Endothelial cell of umbilical vein (primary cell): ENCODE results near the gene M1AP. TPM values are rescaled to one million over a fixed set of nuclear protein-coding genes. Genes with fewer than 3 reads are reported as not detected.

Experiments used
- BruUV-seq: library from RNA; stranded (reverse); fragments of 400-500 nt; replicated peaks from 2 replicates; lab custom pipeline; 2021; lab: Mats Ljungman, UMichigan
- CTCF ChIA-PET: fragments of 300-600, 350-600 bp; sonication (Branson Sonifier 250); formaldehyde crosslinking; loops from one replicate; lab custom pipeline; 2021; ENCODE audit warnings: antibody characterized with exemption, inconsistent platforms; lab: Charles Lee
- POLR2A ChIA-PET: fragments of 300-600, 350-600 bp; sonication (Branson Sonifier 250); formaldehyde crosslinking; loops from one replicate; lab custom pipeline; 2021; ENCODE audit warnings: antibody characterized with exemption, inconsistent platforms; lab: Charles Lee
- DNase-seq: peaks from one replicate; pipeline ENCODE4 v3.0.0-alpha.2; 2011; ENCODE audit warnings: low read depth, low spot score
- FAIRE-seq: peaks from 2 replicates; lab custom pipeline; 2011; peaks lifted over from hg19 to GRCh38; lab: Jason Lieb, UNC
- H2AFZ ChIP-seq: 2 replicates; pipeline ENCODE4 v1.6.0; 2012; ENCODE audit warnings: low read depth, low read length, control low read depth, inconsistent platforms
- H3K27ac ChIP-seq: 2 replicates; pipeline ENCODE4 v1.5.1; 2011; ENCODE audit warnings: low read depth, mild to moderate bottlenecking, control low read depth, low read length, moderate library complexity; ENCODE audit not compliant: insufficient read depth
- H3K27me3 ChIP-seq, 2 experiments: 2 replicates each; pipeline versions ENCODE4 v1.6.0 to v1.6.1; 2011; ENCODE audit warnings: low read length in 2 of 2, mixed read lengths in 1 of 2; ENCODE audit not compliant: control insufficient read depth in 2 of 2, insufficient read depth in 2 of 2
- H3K36me3 ChIP-seq, 2 experiments: 2 replicates in 1 of 2; 3 replicates in 1 of 2; pipeline ENCODE4 v1.5.1; 2011; ENCODE audit warnings: low read length in 2 of 2, mild to moderate bottlenecking in 1 of 2, moderate library complexity in 1 of 2; ENCODE audit not compliant: control insufficient read depth in 2 of 2, insufficient read depth in 2 of 2; ENCODE audit errors: extremely low read depth in 1 of 2
- H3K4me1 ChIP-seq: 3 replicates; pipeline ENCODE4 v1.5.1; 2011; ENCODE audit warnings: mild to moderate bottlenecking, low read length; ENCODE audit not compliant: control insufficient read depth, insufficient read depth; ENCODE audit errors: extremely low read depth
- H3K4me2 ChIP-seq: 2 replicates; pipeline ENCODE4 v1.6.1; 2011; ENCODE audit warnings: low read length, control low read depth, mixed read lengths; ENCODE audit not compliant: insufficient read depth
- H3K4me3 ChIP-seq, 3 experiments: fragments of 200-600 bp in 1 of 3; sonication (generic), shearing (Covaris generic) in 1 of 3; replicated peaks in 1 of 3; 2 replicates each; pipeline ENCODE4 v1.5.1; 2011 to 2016; ENCODE audit warnings: control low read depth in 3 of 3, low read length in 3 of 3, mild to moderate bottlenecking in 2 of 3, inconsistent platforms in 1 of 3, low read depth in 1 of 3, moderate library complexity in 1 of 3; ENCODE audit not compliant: insufficient read depth in 1 of 3
- H3K79me2 ChIP-seq: 2 replicates; pipeline ENCODE4 v1.6.0; 2012; ENCODE audit warnings: low read length, inconsistent platforms; ENCODE audit not compliant: control insufficient read depth, insufficient read depth
- H3K9ac ChIP-seq: replicated peaks from 2 replicates; pipeline ENCODE3; 2011; ENCODE audit warnings: low read length, control low read depth; ENCODE audit not compliant: insufficient read depth; ENCODE audit errors: extremely low read depth
- H3K9me1 ChIP-seq: replicated peaks from 3 replicates; pipeline ENCODE4 v1.6.0; 2011; ENCODE audit warnings: mild to moderate bottlenecking, low read length; ENCODE audit not compliant: control insufficient read depth, insufficient read depth; ENCODE audit errors: extremely low read depth
- H3K9me3 ChIP-seq: replicated peaks from 2 replicates; pipeline ENCODE4 v1.5.1; 2012; ENCODE audit warnings: low read length, inconsistent platforms; ENCODE audit not compliant: control insufficient read depth, insufficient read depth
- H4K20me1 ChIP-seq: replicated peaks from 2 replicates; pipeline ENCODE3; 2011; ENCODE audit warnings: mild to moderate bottlenecking, low read length; ENCODE audit not compliant: control insufficient read depth, insufficient read depth; ENCODE audit errors: extremely low read depth
- CTCF ChIP-seq, 2 donors: IDR thresholded peaks; 1 replicate in 1 of 2; 2 replicates in 1 of 2; pipeline ENCODE4 v1.5.1; 2011; ENCODE audit warnings: low read length in 2 of 2, mild to moderate bottlenecking in 2 of 2, moderate library complexity in 2 of 2, control low read depth in 1 of 2, inconsistent platforms in 1 of 2, low read depth in 1 of 2; ENCODE audit not compliant: insufficient read depth in 1 of 2; ENCODE audit errors: extremely low read depth in 1 of 2
- EZH2 ChIP-seq: IDR thresholded peaks from 2 replicates; pipeline ENCODE4 v1.6.1; 2012; ENCODE audit warnings: borderline replicate concordance, low read depth, mild to moderate bottlenecking, moderate library complexity, low read length, inconsistent platforms; ENCODE audit not compliant: severe bottlenecking
- FOS ChIP-seq: IDR thresholded peaks from 2 replicates; pipeline ENCODE4 v1.6.1; 2011; ENCODE audit warnings: mild to moderate bottlenecking, low read length, moderate library complexity, borderline replicate concordance; ENCODE audit not compliant: insufficient read depth
- GATA2 ChIP-seq: IDR thresholded peaks from 2 replicates; pipeline ENCODE4 v1.7.0; 2011; ENCODE audit warnings: low read depth, mild to moderate bottlenecking, moderate library complexity, mixed read lengths, low read length; ENCODE audit not compliant: insufficient read length, insufficient read depth
- JUN ChIP-seq: IDR thresholded peaks from 2 replicates; pipeline ENCODE4 v1.6.1; 2011; ENCODE audit warnings: borderline replicate concordance, low read depth; ENCODE audit not compliant: insufficient read length, insufficient read depth
- MAX ChIP-seq: IDR thresholded peaks from 2 replicates; pipeline ENCODE4 v1.6.1; 2011; ENCODE audit not compliant: insufficient read depth, insufficient read length
- MYC ChIP-seq: IDR thresholded peaks from one replicate; pipeline ENCODE4 v1.6.1; 2011; ENCODE audit warnings: mild to moderate bottlenecking, low read depth, low read length
- POLR2A ChIP-seq: IDR thresholded peaks from 2 replicates; pipeline ENCODE4 v1.6.1; 2012; ENCODE audit warnings: low read depth, mild to moderate bottlenecking, control low read depth, low read length
- POLR2AphosphoS5 ChIP-seq: IDR thresholded peaks from 2 replicates; pipeline ENCODE4 v1.6.1; 2012; ENCODE audit warnings: low read depth, mild to moderate bottlenecking, control low read depth, low read length, moderate library complexity; ENCODE audit not compliant: insufficient read depth
- dilution Hi-C: fragments of 300-500 bp; cut with MboI; formaldehyde crosslinking; loops from one replicate; pipeline ENCODE4 v1.15.0; 2019; ENCODE audit warnings: low sequenced_read_pairs; ENCODE audit not compliant: extremely low pct_ligation_motif_present
- intact Hi-C: fragments of 100-400 bp; cut with micrococcal nuclease; formaldehyde crosslinking; loops from one replicate; pipeline ENCODE4 v1.10.0; 2022
- polyA plus RNA-seq, 4 experiments: library from polyadenylated mRNA; depleted of rRNA in 3 of 4; stranded (reverse) in 3 of 4; unstranded in 1 of 4; fragments of >200 nt; gene quantifications; 2 replicates each; pipeline versions ENCODE4 v1.2.1 to v1.2.3, GENCODE V29; 2011 to 2012; ENCODE audit warnings: missing spikeins in 1 of 4
- total RNA-seq: library from RNA; stranded (reverse); gene quantifications from 2 replicates; pipeline ENCODE4 v1.2.3, GENCODE V29; 2021

M1AP gene
- total and polyA plus RNA-seq, 2 donors (not counting 3 experiments of a cell fraction or from before 2014, with no cell fraction given), result 0.04 TPM; not detected in 1

- FAIRE-seq, result no peak
- dilution Hi-C loops, result no loop called here
- POLR2A ChIA-PET, result no interaction called here
These were observed 1.2 kb downstream of the M1AP start for GRCh38 chr2:74646834-74647482.

More at GRCh38 chr2:74646834-74647482, 1.2 kb downstream of the M1AP start:
- Histone ChIP-seq H3K4me2 (no peak overlapping the region), H4K20me1 (no peaks in the 10 kb centered on the region), H3K36me3 (no peaks in the 10 kb centered on the region), H3K27me3 (peaks cover 6 to 23% of the 10 kb centered on the region in 2 experiments), H3K9ac (no peak overlapping the region), H3K4me3 (no peak overlapping the region), H3K4me1 (no peaks in the 10 kb centered on the region), H3K27ac (no peak overlapping the region), H3K9me3 (no peaks in the 10 kb centered on the region), H3K79me2 (no peaks in the 10 kb centered on the region), H3K9me1 (no peaks in the 10 kb centered on the region), H2AFZ (no peak overlapping the region)
- BruUV-seq, result no TSS peak
- no peak for DNase-seq
- intact Hi-C loops, result no loop called here
- CTCF ChIA-PET, result no interaction called here
- TF ChIP-seq GATA2 (no peak), JUN (no peak), MYC (no peak), MAX (no peak), CTCF (IDR thresholded peaks at IDR 0.05; ENCODE audit: extremely low read depth in 1 of 2, insufficient read depth in 1 of 2, low read depth in 1 of 2, low read length in 2 of 2) (no peak), POLR2AphosphoS5 (no peak), FOS (no peak), EZH2 (no peak), POLR2A (no peak)
